ENCODE measurements around the gene CDH4.

The CDH4 gene

DNA sequence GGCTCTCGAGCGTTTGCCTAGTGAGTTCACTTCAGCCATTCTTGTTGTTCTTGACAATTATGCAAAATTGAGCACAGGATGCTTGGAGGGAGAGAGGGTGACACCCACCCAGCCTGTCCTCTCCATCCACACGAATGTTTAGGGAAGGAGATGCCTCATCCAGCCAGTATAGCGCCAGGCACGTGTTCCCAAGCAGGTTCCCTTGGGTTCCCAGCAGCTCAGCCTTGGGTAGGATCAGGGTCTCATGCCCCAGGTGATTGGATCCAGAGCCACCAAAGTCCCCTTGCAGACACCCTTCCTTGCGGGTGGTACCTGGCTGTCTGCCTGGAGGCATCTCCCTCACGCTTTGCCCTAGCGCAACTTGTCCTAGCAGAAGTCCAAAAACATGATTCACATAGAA, 394.9 kb downstream of the CDH4 start:
- H3F3A ChIP-seq (ENCODE audit: insufficient read depth) = no peaks in the 10 kb centered on the region
- H3K4me3 ChIP-seq (ENCODE audit: insufficient read depth, low read length, poor library complexity, severe bottlenecking) = no peak overlapping the region
- no peaks in the 10 kb centered on the region for H3K27me3 ChIP-seq (ENCODE audit: low read length)
- H3K9me3 ChIP-seq (ENCODE audit: insufficient read depth, low read length) = no peaks in the 10 kb centered on the region
- H2AFZ ChIP-seq (ENCODE audit: low read depth, low read length, severe bottlenecking) = no peak overlapping the region
- no peaks in the 10 kb centered on the region for H4K20me1 ChIP-seq (ENCODE audit: low read depth, low read length)
- H3K79me2 ChIP-seq (ENCODE audit: insufficient read depth, low read length) = no peaks in the 10 kb centered on the region
- H3K36me3 ChIP-seq (ENCODE audit: low read length) = no peaks in the 10 kb centered on the region
- H3K9ac ChIP-seq (ENCODE audit: low read length) = no peak overlapping the region
- no peaks in the 10 kb centered on the region for H3K9me2 ChIP-seq (replicated peaks; ENCODE audit: insufficient read depth, low read length)
- TF ChIP-seq EZH2phosphoT487 (conservative IDR thresholded peaks at IDR 0.05; ENCODE audit: low read length) = no peak
- TF ChIP-seq, protein P1, sequence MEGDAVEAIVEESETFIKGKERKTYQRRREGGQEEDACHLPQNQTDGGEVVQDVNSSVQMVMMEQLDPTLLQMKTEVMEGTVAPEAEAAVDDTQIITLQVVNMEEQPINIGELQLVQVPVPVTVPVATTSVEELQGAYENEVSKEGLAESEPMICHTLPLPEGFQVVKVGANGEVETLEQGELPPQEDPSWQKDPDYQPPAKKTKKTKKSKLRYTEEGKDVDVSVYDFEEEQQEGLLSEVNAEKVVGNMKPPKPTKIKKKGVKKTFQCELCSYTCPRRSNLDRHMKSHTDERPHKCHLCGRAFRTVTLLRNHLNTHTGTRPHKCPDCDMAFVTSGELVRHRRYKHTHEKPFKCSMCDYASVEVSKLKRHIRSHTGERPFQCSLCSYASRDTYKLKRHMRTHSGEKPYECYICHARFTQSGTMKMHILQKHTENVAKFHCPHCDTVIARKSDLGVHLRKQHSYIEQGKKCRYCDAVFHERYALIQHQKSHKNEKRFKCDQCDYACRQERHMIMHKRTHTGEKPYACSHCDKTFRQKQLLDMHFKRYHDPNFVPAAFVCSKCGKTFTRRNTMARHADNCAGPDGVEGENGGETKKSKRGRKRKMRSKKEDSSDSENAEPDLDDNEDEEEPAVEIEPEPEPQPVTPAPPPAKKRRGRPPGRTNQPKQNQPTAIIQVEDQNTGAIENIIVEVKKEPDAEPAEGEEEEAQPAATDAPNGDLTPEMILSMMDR (IDR thresholded peaks at IDR 0.05; ENCODE audit: insufficient read depth, low read length, poor library complexity, severe bottlenecking) = no peak
- H3K4me2 ChIP-seq (ENCODE audit: low read depth, low read length, poor library complexity, severe bottlenecking) = no peak overlapping the region
- H3K27ac ChIP-seq (ENCODE audit: low read depth, low read length) = no peak overlapping the region

DNA sequence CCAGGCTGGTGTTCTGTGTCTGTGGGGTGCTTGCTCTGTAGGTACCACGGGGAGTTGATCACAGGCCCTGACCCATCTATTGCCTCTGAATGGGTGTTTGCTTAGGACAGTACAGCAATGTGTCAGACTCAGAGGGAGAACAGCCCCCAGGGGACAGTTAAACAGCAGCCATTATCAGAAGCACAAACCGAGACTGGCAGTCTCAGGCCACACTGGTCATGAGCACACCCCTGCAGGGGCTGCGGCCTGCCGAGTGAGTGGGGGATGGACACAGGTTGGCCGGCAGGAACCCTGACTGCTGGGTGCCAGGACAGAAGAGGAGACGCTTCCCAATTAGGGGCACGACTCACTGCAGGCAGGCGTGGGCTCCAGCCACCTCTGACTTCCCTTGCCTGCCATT, 395.6 kb downstream of the CDH4 start:
- Histone ChIP-seq H3K4me3 (ENCODE audit: insufficient read depth, low read length, poor library complexity, severe bottlenecking) (no peak overlapping the region), H3K9me3 (ENCODE audit: insufficient read depth, low read length) (no peaks in the 10 kb centered on the region), H3F3A (ENCODE audit: insufficient read depth) (no peaks in the 10 kb centered on the region), H3K79me2 (ENCODE audit: insufficient read depth, low read length) (no peaks in the 10 kb centered on the region), H3K27me3 (ENCODE audit: low read length) (no peaks in the 10 kb centered on the region), H3K27ac (ENCODE audit: low read depth, low read length) (no peak overlapping the region), H3K9ac (ENCODE audit: low read length) (no peak overlapping the region), H3K4me2 (ENCODE audit: low read depth, low read length, poor library complexity, severe bottlenecking) (no peak overlapping the region), H3K9me2 (replicated peaks; ENCODE audit: insufficient read depth, low read length) (no peaks in the 10 kb centered on the region), H3K36me3 (ENCODE audit: low read length) (no peaks in the 10 kb centered on the region), H2AFZ (ENCODE audit: low read depth, low read length, severe bottlenecking) (no peak overlapping the region), H4K20me1 (ENCODE audit: low read depth, low read length) (no peaks in the 10 kb centered on the region)
- TF ChIP-seq, protein P1 (IDR thresholded peaks at IDR 0.05; ENCODE audit: insufficient read depth, low read length, poor library complexity, severe bottlenecking) = no peak
- no peak for TF ChIP-seq EZH2phosphoT487 (conservative IDR thresholded peaks at IDR 0.05; ENCODE audit: low read length)

DNA sequence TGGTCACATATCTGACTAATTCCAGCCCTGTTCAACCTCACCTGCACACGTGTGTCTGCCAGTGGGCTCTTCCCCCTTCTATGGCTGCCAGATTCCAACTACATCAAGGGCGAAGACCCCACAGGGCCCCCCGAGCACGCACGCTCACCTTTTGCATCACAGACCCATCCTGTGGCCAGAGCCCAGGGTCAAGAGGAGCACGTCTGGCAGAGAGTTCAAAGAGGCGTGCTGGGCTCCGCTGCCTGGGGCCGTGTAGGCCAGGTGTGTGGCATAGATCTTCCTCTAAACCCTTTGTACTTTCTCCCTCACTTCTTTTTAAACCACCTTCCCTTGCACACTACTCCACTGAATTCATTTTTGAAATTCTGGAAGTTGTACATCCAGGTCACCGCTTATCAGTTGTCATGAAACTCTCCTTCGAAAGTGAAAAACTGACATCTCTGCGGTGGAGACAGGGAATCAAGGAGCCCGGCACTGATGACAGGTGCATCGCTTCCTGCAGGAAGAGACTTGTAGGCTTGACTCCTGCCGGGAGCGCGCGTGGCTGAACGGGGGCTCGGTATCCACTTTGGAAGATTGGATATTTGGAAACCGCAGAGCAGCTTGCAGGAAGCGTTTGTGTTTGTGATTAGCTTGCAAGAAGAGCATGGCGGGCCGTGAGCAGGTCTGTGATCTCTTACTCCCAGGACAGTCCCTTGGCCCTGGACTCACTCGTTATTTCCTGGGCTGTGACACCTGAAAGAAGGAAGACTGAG, 397.2 kb downstream of the CDH4 start:
- no peaks in the 10 kb centered on the region for H3F3A ChIP-seq (ENCODE audit: insufficient read depth)
- H3K27me3 ChIP-seq (ENCODE audit: low read length) = no peaks in the 10 kb centered on the region
- H3K36me3 ChIP-seq (ENCODE audit: low read length) = no peaks in the 10 kb centered on the region
- H3K27ac ChIP-seq (ENCODE audit: low read depth, low read length) = no peak overlapping the region
- no peaks in the 10 kb centered on the region for H4K20me1 ChIP-seq (ENCODE audit: low read depth, low read length)
- TF ChIP-seq, protein P1 (IDR thresholded peaks at IDR 0.05; ENCODE audit: insufficient read depth, low read length, poor library complexity, severe bottlenecking) = no peak
- TF ChIP-seq EZH2phosphoT487 (conservative IDR thresholded peaks at IDR 0.05; ENCODE audit: low read length) = no peak
- H3K79me2 ChIP-seq (ENCODE audit: insufficient read depth, low read length) = no peaks in the 10 kb centered on the region
- no peaks in the 10 kb centered on the region for H3K9me3 ChIP-seq (ENCODE audit: insufficient read depth, low read length)
- H3K9me2 ChIP-seq (replicated peaks; ENCODE audit: insufficient read depth, low read length) = no peaks in the 10 kb centered on the region
- no peak overlapping the region for H3K4me2 ChIP-seq (ENCODE audit: low read depth, low read length, poor library complexity, severe bottlenecking)
- H2AFZ ChIP-seq (ENCODE audit: low read depth, low read length, severe bottlenecking) = no peak overlapping the region
- H3K9ac ChIP-seq (ENCODE audit: low read length) = no peak overlapping the region
- no peak overlapping the region for H3K4me3 ChIP-seq (ENCODE audit: insufficient read depth, low read length, poor library complexity, severe bottlenecking)
